ENCODE data around the gene IFITM10. TPM values are rescaled to one million over a fixed set of nuclear protein-coding genes. Genes with fewer than 3 reads are reported as not detected.

IFITM10 gene
- total and polyA plus RNA-seq, 10 of the 15 experiments (the other 5 are each of a cell fraction or from before 2014, with no cell fraction given): 0.04 to 0.27 TPM; not detected in 8

- DNase-seq (ENCODE audit: low read depth, low spot score): no peak
- POLR2A ChIA-PET: no interaction called here
- 22% methylated on average over 35 of the region's 37 CpGs for WGBS (ENCODE audit: insufficient coverage, insufficient replicate concordance, low lambda C conversion rate, missing lambda C conversion rate)
- H2AFZ ChIP-seq (ENCODE audit: control insufficient read depth, low read depth, low read length): peak overlapping the region; percentile 17; the same call in 1 of the 2 replicates
- ATAC-seq: peak; percentile 86
- peaks cover 3 to 4% of the 10 kb centered on the region in 2 experiments; a peak in 2 of 4 replicates for H3K27me3 ChIP-seq (replicated peaks in 1 of 2; ENCODE audit: control insufficient read depth in 2 of 2, insufficient read depth in 2 of 2, low read length in 1 of 2)
- peak overlapping the region; percentile 25; the same call in 1 of the 2 replicates for H3K4me2 ChIP-seq (ENCODE audit: control insufficient read depth, insufficient read depth)
- BruUV-seq (replicated peaks): no TSS peak
- no peaks in the 10 kb centered on the region for H3K9me3 ChIP-seq (replicated peaks; ENCODE audit: control insufficient read depth, insufficient read depth, low read length)
- H3K79me2 ChIP-seq (ENCODE audit: control insufficient read depth, insufficient read depth, low read length): no peaks in the 10 kb centered on the region
- H3K4me3 ChIP-seq: no peak overlapping the region
- no peak overlapping the region for H3K27ac ChIP-seq (ENCODE audit: control insufficient read depth, insufficient read depth)
- CTCF ChIA-PET: interaction anchor here (0.7 to 5.7 kb wide), 47 partner anchors 8 to 458 kb away, joined by 3 to 187 read pairs (median 4); partner anchors contain the start of gene SYT8
- H3K9ac ChIP-seq (ENCODE audit: control insufficient read depth, insufficient read depth, low read length): no peak overlapping the region
- FAIRE-seq: no peak
- no peaks in the 10 kb centered on the region for H3K36me3 ChIP-seq (ENCODE audit: control insufficient read depth in 2 of 2, insufficient read depth in 2 of 2, low read length in 1 of 2)
- SMC1A ChIA-PET (ENCODE audit: uncharacterized antibody, unreplicated experiment): interaction anchor here (0.8 to 3.2 kb wide), 11 partner anchors 14 to 458 kb away, joined by 3 to 65 read pairs (median 4); partner anchors contain the start of gene SYT8
- in situ Hi-C loops (cut with MboI) (no loop called here), intact Hi-C loops (cut with micrococcal nuclease; ENCODE audit: unreplicated experiment) (loop anchor here (1.0 to 5.0 kb wide), 3 partner anchors 41 to 457 kb away; no protein-coding TSS in a partner anchor)
- H4K20me1 ChIP-seq (ENCODE audit: control insufficient read depth, insufficient read depth): no peaks in the 10 kb centered on the region; the same call in 1 of the 2 replicates
- H3K4me1 ChIP-seq (ENCODE audit: control insufficient read depth, insufficient read depth, low read length): no peaks in the 10 kb centered on the region
- TF ChIP-seq, protein P1, sequence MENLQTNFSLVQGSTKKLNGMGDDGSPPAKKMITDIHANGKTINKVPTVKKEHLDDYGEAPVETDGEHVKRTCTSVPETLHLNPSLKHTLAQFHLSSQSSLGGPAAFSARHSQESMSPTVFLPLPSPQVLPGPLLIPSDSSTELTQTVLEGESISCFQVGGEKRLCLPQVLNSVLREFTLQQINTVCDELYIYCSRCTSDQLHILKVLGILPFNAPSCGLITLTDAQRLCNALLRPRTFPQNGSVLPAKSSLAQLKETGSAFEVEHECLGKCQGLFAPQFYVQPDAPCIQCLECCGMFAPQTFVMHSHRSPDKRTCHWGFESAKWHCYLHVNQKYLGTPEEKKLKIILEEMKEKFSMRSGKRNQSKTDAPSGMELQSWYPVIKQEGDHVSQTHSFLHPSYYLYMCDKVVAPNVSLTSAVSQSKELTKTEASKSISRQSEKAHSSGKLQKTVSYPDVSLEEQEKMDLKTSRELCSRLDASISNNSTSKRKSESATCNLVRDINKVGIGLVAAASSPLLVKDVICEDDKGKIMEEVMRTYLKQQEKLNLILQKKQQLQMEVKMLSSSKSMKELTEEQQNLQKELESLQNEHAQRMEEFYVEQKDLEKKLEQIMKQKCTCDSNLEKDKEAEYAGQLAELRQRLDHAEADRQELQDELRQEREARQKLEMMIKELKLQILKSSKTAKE (IDR thresholded peaks at IDR 0.05; ENCODE audit: low read depth, poor library complexity, severe bottlenecking): no peak
- TF ChIP-seq MTA2 (IDR thresholded peaks at IDR 0.05; ENCODE audit: low read depth): no peak
- no peak for TF ChIP-seq CEBPB (IDR thresholded peaks at IDR 0.05; ENCODE audit: borderline replicate concordance in 1 of 2, low read depth in 2 of 2, low read length in 2 of 2)
- peak; percentile 77 for TF ChIP-seq YY1 (IDR thresholded peaks at IDR 0.05; ENCODE audit: low read depth, low read length)
- no peak for TF ChIP-seq ETV6 (conservative IDR thresholded peaks at IDR 0.05 in 1 of 2, IDR thresholded peaks at IDR 0.05 in 1 of 2; ENCODE audit: borderline replicate concordance in 1 of 2, low read depth in 1 of 2)
- peak; percentile 76 for TF ChIP-seq SMC3 (IDR thresholded peaks at IDR 0.05; ENCODE audit: borderline replicate concordance, low read length)
- peak; percentile 77 to 96 (median 90) for TF ChIP-seq CTCF (IDR thresholded peaks at IDR 0.05 in 2 of 3, conservative IDR thresholded peaks at IDR 0.05 in 1 of 3; ENCODE audit: control insufficient read depth in 2 of 3, extremely low read depth in 1 of 3, insufficient read depth in 1 of 3, low read depth in 3 of 3, low read length in 3 of 3)
- TF ChIP-seq, protein P2, sequence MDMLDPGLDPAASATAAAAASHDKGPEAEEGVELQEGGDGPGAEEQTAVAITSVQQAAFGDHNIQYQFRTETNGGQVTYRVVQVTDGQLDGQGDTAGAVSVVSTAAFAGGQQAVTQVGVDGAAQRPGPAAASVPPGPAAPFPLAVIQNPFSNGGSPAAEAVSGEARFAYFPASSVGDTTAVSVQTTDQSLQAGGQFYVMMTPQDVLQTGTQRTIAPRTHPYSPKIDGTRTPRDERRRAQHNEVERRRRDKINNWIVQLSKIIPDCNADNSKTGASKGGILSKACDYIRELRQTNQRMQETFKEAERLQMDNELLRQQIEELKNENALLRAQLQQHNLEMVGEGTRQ (IDR thresholded peaks at IDR 0.05; ENCODE audit: borderline replicate concordance, low read depth, low read length): no peak
- TF ChIP-seq, protein P3, sequence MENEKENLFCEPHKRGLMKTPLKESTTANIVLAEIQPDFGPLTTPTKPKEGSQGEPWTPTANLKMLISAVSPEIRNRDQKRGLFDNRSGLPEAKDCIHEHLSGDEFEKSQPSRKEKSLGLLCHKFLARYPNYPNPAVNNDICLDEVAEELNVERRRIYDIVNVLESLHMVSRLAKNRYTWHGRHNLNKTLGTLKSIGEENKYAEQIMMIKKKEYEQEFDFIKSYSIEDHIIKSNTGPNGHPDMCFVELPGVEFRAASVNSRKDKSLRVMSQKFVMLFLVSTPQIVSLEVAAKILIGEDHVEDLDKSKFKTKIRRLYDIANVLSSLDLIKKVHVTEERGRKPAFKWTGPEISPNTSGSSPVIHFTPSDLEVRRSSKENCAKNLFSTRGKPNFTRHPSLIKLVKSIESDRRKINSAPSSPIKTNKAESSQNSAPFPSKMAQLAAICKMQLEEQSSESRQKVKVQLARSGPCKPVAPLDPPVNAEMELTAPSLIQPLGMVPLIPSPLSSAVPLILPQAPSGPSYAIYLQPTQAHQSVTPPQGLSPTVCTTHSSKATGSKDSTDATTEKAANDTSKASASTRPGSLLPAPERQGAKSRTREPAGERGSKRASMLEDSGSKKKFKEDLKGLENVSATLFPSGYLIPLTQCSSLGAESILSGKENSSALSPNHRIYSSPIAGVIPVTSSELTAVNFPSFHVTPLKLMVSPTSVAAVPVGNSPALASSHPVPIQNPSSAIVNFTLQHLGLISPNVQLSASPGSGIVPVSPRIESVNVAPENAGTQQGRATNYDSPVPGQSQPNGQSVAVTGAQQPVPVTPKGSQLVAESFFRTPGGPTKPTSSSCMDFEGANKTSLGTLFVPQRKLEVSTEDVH (IDR thresholded peaks at IDR 0.05; ENCODE audit: low read depth, partially characterized antibody): no peak
- peak; percentile 52; the same call in 1 of the 2 replicates for TF ChIP-seq RAD21 (IDR thresholded peaks at IDR 0.05; ENCODE audit: insufficient read depth, low read depth, low read length)
- no peak for TF ChIP-seq PAX5 (IDR thresholded peaks at IDR 0.05; ENCODE audit: borderline replicate concordance, low read depth, low read length)
- RAD21 ChIA-PET (ENCODE audit: unreplicated experiment): interaction anchor here (0.8 to 4.7 kb wide), 17 partner anchors 12 to 461 kb away, joined by 3 to 107 read pairs (median 4); partner anchors contain the start of genes CTSD and SYT8
Measured at GRCh38 chr11:1693327-1694063, 56.9 kb downstream of the IFITM10 start.

Measured in GM12878 (cell line).